ENCODE data around the gene TXNDC8.

- no peak for TF ChIP-seq GATA2 (IDR thresholded peaks at IDR 0.05; ENCODE audit: low read depth, low read length)
- no peak for TF ChIP-seq GATA3 (IDR thresholded peaks at IDR 0.05; ENCODE audit: low read depth, low read length)
These were observed at the start of gene TXNDC8 for GRCh38 chr9:110337727-110338126.

Data from SH-SY5Y (cell line).